ENCODE measurements around the gene STEAP1B. TPM values are rescaled to one million over a fixed set of nuclear protein-coding genes. Genes with fewer than 3 reads are reported as not detected.

Gene STEAP1B
- total RNA-seq, 2 experiments from 2014 or later: 0.23 TPM; not detected in 1

DNA sequence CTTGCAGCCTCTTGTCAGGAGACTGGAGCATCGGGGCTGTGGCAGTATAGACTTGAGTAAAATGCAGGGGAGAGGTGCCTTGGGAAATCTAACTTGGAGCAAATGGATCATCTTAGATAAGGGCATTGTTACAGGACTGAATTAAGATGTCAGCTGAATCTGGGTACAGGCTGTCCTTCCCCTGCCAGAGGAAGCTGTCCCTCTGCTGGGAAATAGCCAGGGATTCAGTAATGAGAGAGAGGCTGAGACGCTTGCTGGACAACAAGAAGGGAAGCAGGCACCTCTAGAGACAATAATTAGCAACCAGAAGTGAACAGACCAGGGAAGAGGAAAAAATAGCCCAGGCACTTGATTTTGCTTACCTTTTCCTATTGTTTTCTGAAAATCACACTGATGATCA, 122.3 kb downstream of the STEAP1B start:
- Mint-ChIP-seq H3K9me3 (ENCODE audit: low read depth) (no peaks in the 10 kb centered on the region), H3K4me3 (no peak overlapping the region), H3K4me1 (no peaks in the 10 kb centered on the region), H3K27ac (no peak overlapping the region), H3K27me3 (no peaks in the 10 kb centered on the region), H3K36me3 (ENCODE audit: low read depth) (no peaks in the 10 kb centered on the region)
- ChIA-PET CTCF (no interaction called here), POLR2A (no interaction called here)
- intact Hi-C loops (cut with DNase I, micrococcal nuclease): no loop called here
- ATAC-seq (no peak), DNase-seq (no peak)

DNA sequence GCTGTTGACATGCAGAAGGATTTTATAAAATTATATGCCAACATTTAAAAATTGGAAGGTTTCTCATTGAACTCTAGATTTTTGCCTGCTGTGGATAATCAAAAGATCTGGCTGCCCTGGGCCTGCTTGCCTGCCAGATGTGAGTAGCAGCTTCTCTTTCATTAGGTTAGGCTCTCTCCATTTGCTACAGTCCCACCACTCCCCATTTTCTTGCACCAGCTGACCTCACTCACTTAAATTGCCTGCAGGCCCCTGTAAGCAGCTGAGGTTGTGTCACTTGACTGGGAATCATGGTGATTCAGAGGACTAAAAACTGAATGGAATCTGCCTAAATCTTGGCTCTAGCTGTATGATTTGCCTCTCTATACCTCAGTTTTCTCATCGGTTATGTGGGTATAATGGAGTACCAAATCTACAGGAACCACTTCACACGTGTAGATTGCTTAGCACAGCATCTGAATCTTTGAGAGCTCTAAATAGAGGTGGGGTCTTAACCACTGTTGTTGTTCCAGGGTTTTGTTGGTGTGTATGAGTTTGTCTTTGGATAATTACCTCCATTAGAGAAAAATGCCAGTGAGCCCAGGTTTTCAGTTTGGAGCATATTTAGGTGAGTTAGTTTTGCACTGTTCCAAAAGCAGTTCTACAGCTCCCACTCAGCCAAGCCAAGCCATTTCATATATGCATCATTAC, 124.5 kb downstream of the STEAP1B start:
- Mint-ChIP-seq H3K4me1 (peaks cover 2% of the 10 kb centered on the region), H3K9me3 (ENCODE audit: low read depth) (no peaks in the 10 kb centered on the region), H3K27me3 (no peaks in the 10 kb centered on the region), H3K4me3 (no peak overlapping the region), H3K36me3 (ENCODE audit: low read depth) (no peaks in the 10 kb centered on the region), H3K27ac (no peak overlapping the region)
- intact Hi-C loops (cut with DNase I, micrococcal nuclease): no loop called here
- ATAC-seq (no peak), DNase-seq (no peak)
- POLR2A ChIA-PET: no interaction called here
- CTCF ChIA-PET: interaction anchor here (0.7 to 1.3 kb wide), 3 partner anchors 9 to 126 kb away, joined by 3 read pairs; no protein-coding TSS in a partner anchor

- CTCF ChIA-PET: no interaction called here
- ATAC-seq (no peak), DNase-seq (no peak)
- no peak overlapping the region for H3K4me3 Mint-ChIP-seq
- peaks cover 3% of the 10 kb centered on the region for H3K27me3 Mint-ChIP-seq
- H3K9me3 Mint-ChIP-seq (ENCODE audit: low read depth): no peaks in the 10 kb centered on the region
- intact Hi-C loops (cut with DNase I, micrococcal nuclease): no loop called here
- H3K4me1 Mint-ChIP-seq: peaks cover 2% of the 10 kb centered on the region
- H3K36me3 Mint-ChIP-seq (ENCODE audit: low read depth): no peaks in the 10 kb centered on the region
- no peak overlapping the region for H3K27ac Mint-ChIP-seq
- POLR2A ChIA-PET: no interaction called here
These were observed 126.1 kb downstream of the STEAP1B start for GRCh38 chr7:22373911-22374310.

DNA sequence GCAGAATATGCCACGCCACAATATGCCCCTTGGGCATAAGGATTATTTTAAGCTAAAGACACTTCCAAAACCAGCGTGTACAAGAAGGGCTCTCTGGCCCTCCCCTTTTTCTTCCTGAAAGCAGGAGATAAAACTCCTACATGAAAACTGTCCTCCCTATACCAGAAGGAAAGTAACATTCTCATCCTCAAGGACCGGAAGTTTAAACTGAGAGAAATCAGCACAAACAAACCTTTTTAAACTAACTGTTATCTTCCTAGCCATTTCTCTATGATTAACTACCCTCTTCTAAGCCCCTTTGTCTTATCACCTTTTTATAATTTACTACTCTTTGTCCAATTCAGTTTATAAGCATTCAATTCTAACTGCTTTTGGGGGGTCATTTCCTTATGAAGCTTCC, 126.6 kb downstream of the STEAP1B start:
- no peaks in the 10 kb centered on the region for H3K36me3 Mint-ChIP-seq (ENCODE audit: low read depth)
- peaks cover 2% of the 10 kb centered on the region for H3K4me1 Mint-ChIP-seq
- H3K27ac Mint-ChIP-seq: no peak overlapping the region
- CTCF ChIA-PET: no interaction called here
- H3K9me3 Mint-ChIP-seq (ENCODE audit: low read depth): no peaks in the 10 kb centered on the region
- ATAC-seq (no peak), DNase-seq (no peak)
- POLR2A ChIA-PET: no interaction called here
- no peak overlapping the region for H3K4me3 Mint-ChIP-seq
- H3K27me3 Mint-ChIP-seq: peaks cover 3% of the 10 kb centered on the region
- intact Hi-C loops (cut with DNase I, micrococcal nuclease): no loop called here

- intact Hi-C loops (cut with DNase I, micrococcal nuclease): no loop called here
- H3K27me3 Mint-ChIP-seq: peaks cover 3% of the 10 kb centered on the region
- ATAC-seq (no peak), DNase-seq (no peak)
- peaks cover 2% of the 10 kb centered on the region for H3K4me1 Mint-ChIP-seq
- H3K4me3 Mint-ChIP-seq: no peak overlapping the region
- no peaks in the 10 kb centered on the region for H3K9me3 Mint-ChIP-seq (ENCODE audit: low read depth)
- CTCF ChIA-PET: interaction anchor here (0.9 kb wide), 1 partner anchor 33 kb away, joined by 3 read pairs; no protein-coding TSS in a partner anchor
- no peak overlapping the region for H3K27ac Mint-ChIP-seq
- no peaks in the 10 kb centered on the region for H3K36me3 Mint-ChIP-seq (ENCODE audit: low read depth)
- POLR2A ChIA-PET: no interaction called here
These were observed 127.1 kb downstream of the STEAP1B start for GRCh38 chr7:22372863-22373262.

DNA sequence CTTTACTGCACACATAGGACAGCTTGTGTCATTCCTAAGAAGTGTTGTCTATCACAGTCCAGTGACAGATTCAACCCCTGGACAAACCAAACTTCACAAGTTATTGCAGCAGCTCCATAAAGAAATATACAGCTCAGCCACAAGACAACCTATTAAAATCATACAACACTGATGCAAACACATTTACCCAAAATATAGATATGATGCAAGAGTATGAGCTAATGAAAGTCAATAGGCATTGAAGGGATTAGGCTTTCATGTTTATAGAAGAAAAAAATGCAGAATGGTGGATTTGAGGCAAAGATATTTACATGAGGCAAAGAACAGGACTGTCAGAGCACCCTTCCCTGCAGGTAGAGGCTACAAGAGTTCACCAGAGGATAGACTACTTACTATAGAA, 128.1 kb downstream of the STEAP1B start:
- peaks cover 3% of the 10 kb centered on the region for H3K27me3 Mint-ChIP-seq
- ChIA-PET CTCF (interaction anchor here (0.9 to 1.4 kb wide), 3 partner anchors 32 to 290 kb away, joined by 3 read pairs; no protein-coding TSS in a partner anchor), POLR2A (no interaction called here)
- H3K9me3 Mint-ChIP-seq (ENCODE audit: low read depth): no peaks in the 10 kb centered on the region
- H3K36me3 Mint-ChIP-seq (ENCODE audit: low read depth): no peaks in the 10 kb centered on the region
- no peak overlapping the region for H3K27ac Mint-ChIP-seq
- peaks cover 2% of the 10 kb centered on the region for H3K4me1 Mint-ChIP-seq
- no peak overlapping the region for H3K4me3 Mint-ChIP-seq
- intact Hi-C loops (cut with DNase I, micrococcal nuclease): no loop called here
- ATAC-seq (no peak), DNase-seq (no peak)

Other genes starting within 250 kb of the STEAP1B start
- gene RAPGEF5, start 143.0 kb downstream of the STEAP1B start, total RNA-seq: 1 to 10 TPM; 1.3 to 1.5 TPM
- 1 to 10 TPM; 1.6 to 4.5 TPM for gene IL6, start 227.0 kb upstream of the STEAP1B start, total RNA-seq

All from activated CD4-positive, alpha-beta T cell treated with anti-CD3 and anti-CD28 coated beads for 36 hours (primary cell).